WTC11 (cell line): ENCODE measurements around the gene CRB1.
"Not testable (repeated sequence)": the region's sequence is repeated elsewhere in the genome, so short reads cannot be mapped to it uniquely, and the experiment has no call there.

ENCODE experiments used
- CTCF ChIP-seq: fragments of 200-600 bp; IDR thresholded peaks from 2 replicates; pipeline ENCODE4 v1.8.0; 2022; ENCODE audit warnings: antibody characterized with exemption
- SMAD3 ChIP-seq: sonication (generic); formaldehyde crosslinking; IDR thresholded peaks from 2 replicates; pipeline ENCODE4 v1.8.0; 2022; ENCODE audit warnings: missing genetic modification reagents, mild to moderate bottlenecking, borderline replicate concordance

- not testable (repeated sequence) for TF ChIP-seq CTCF, SMAD3
These were observed 223.5 kb downstream of the CRB1 start for GRCh38 chr1:197491505-197491904.
